Body of pancreas (tissue), 4 donors: ENCODE measurements around the gene RAET1E.

ENCODE experiments used
- POLR2A ChIP-seq, 3 donors: fragments of 450-650 bp; IDR thresholded peaks; one replicate each; pipeline ENCODE4 v1.6.1; 2016; ENCODE audit warnings: antibody characterized with exemption in 3 of 3, mild to moderate bottlenecking in 2 of 3
- TF ChIP-seq, protein P1 (sequence below), 7 experiments: fragments of 450-650 bp in 4 of 7; fragments of 200-600 bp in 3 of 7; sonication (generic) in 3 of 7; IDR thresholded peaks; one replicate each; pipeline ENCODE4 v1.5.1; 2016 to 2019; ENCODE audit warnings: antibody characterized with exemption in 7 of 7

DNA sequence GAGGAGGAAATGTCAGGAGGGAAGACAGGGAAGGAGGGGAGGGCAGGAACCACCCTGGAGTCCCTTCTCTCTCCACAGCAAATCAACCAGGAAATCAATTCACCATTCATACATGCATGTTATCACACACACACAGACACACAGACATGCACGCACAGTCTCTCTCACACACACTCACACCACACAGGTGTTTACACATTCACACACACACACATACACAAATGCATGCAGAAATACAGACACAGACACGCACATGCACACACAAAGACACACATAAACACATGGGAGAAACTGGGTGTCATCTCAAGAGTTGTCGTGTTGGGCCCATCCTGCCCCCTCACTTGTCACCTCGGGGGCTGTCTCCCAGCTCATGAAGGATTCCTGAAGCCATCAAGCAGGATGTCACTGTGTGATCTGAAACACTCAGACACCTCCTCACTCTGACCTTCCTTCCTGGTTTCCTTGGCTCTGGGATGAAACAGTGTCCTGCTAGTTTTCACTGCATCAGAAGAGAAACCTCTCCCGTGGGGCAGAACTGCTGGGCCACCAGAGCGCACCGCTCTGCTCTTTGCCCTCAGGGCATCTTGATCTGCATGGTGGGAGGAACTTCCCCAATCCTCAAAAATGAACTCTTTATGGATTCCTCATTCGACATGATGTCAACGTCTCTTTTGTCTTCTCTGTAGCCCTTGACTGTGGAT lies 15.8 kb upstream of the RAET1E start:
- TF ChIP-seq, protein P1, sequence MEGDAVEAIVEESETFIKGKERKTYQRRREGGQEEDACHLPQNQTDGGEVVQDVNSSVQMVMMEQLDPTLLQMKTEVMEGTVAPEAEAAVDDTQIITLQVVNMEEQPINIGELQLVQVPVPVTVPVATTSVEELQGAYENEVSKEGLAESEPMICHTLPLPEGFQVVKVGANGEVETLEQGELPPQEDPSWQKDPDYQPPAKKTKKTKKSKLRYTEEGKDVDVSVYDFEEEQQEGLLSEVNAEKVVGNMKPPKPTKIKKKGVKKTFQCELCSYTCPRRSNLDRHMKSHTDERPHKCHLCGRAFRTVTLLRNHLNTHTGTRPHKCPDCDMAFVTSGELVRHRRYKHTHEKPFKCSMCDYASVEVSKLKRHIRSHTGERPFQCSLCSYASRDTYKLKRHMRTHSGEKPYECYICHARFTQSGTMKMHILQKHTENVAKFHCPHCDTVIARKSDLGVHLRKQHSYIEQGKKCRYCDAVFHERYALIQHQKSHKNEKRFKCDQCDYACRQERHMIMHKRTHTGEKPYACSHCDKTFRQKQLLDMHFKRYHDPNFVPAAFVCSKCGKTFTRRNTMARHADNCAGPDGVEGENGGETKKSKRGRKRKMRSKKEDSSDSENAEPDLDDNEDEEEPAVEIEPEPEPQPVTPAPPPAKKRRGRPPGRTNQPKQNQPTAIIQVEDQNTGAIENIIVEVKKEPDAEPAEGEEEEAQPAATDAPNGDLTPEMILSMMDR (IDR thresholded peaks at IDR 0.05), result no peak
- TF ChIP-seq POLR2A (IDR thresholded peaks at IDR 0.05), result no peak
